ENCODE results near the gene MRPL58. TPM values are rescaled to one million over a fixed set of nuclear protein-coding genes. Genes with fewer than 3 reads are reported as not detected.

The MRPL58 gene
- polyA plus RNA-seq, 3 donors: 26.1 to 28.4 (median 27.0) TPM

GRCh38 chr17:75061055-75061438 lies 48.6 kb downstream of the MRPL58 start:
- DNase-seq (ENCODE audit: extremely low read depth in 1 of 11, low read depth in 9 of 11, low spot score in 4 of 11): no peak

GRCh38 chr17:75061618-75062017 lies 49.1 kb downstream of the MRPL58 start:
- DNase-seq (ENCODE audit: extremely low read depth in 1 of 11, low read depth in 9 of 11, low spot score in 4 of 11): no peak

GRCh38 chr17:75063201-75063600 lies 50.7 kb downstream of the MRPL58 start:
- DNase-seq (ENCODE audit: extremely low read depth in 1 of 11, low read depth in 9 of 11, low spot score in 4 of 11): no peak

- DNase-seq (ENCODE audit: extremely low read depth in 1 of 11, low read depth in 9 of 11, low spot score in 4 of 11): no peak
Observed at GRCh38 chr17:75063626-75064025, 51.2 kb downstream of the MRPL58 start.

- DNase-seq (ENCODE audit: extremely low read depth in 1 of 11, low read depth in 9 of 11, low spot score in 4 of 11): no peak
Observed at GRCh38 chr17:75064040-75064439, 51.6 kb downstream of the MRPL58 start.

GRCh38 chr17:75064460-75064859 lies 52.0 kb downstream of the MRPL58 start:
- DNase-seq (ENCODE audit: extremely low read depth in 1 of 11, low read depth in 9 of 11, low spot score in 4 of 11): no peak

GRCh38 chr17:75064867-75065561 lies 52.5 kb downstream of the MRPL58 start:
- DNase-seq (ENCODE audit: extremely low read depth in 1 of 11, low read depth in 9 of 11, low spot score in 4 of 11): no peak

GRCh38 chr17:75065562-75066151 lies 53.2 kb downstream of the MRPL58 start:
- DNase-seq (ENCODE audit: extremely low read depth in 1 of 11, low read depth in 9 of 11, low spot score in 4 of 11): no peak

GRCh38 chr17:75067856-75068255 lies 55.4 kb downstream of the MRPL58 start:
- DNase-seq (ENCODE audit: extremely low read depth in 1 of 11, low read depth in 9 of 11, low spot score in 4 of 11): no peak

- no peak for DNase-seq (ENCODE audit: extremely low read depth in 1 of 11, low read depth in 9 of 11, low spot score in 4 of 11)
Observed at GRCh38 chr17:75068750-75069149, 56.3 kb downstream of the MRPL58 start.

- no peak for DNase-seq (ENCODE audit: extremely low read depth in 1 of 11, low read depth in 9 of 11, low spot score in 4 of 11)
Observed at GRCh38 chr17:75069783-75070182, 57.3 kb downstream of the MRPL58 start.

Other genes with a start within 250 kb of the MRPL58 start
- 10 to 100 TPM; 40.8 to 54.9 (median 46.7) TPM for gene NAT9, start 236.3 kb upstream of the MRPL58 start, polyA plus RNA-seq (ENCODE audit: insufficient read length in 3 of 3)
- gene GRIN2C, start 152.8 kb upstream of the MRPL58 start, polyA plus RNA-seq (ENCODE audit: insufficient read length in 3 of 3): under 1 TPM; 0.16 to 0.36 (median 0.32) TPM
- 1 to 10 TPM; 5.6 to 8.7 (median 8.6) TPM for gene FDXR, start 139.7 kb upstream of the MRPL58 start, polyA plus RNA-seq (ENCODE audit: insufficient read length in 3 of 3)
- under 1 TPM; 0.25 to 0.67 (median 0.29) TPM for gene FADS6, start 119.0 kb upstream of the MRPL58 start, polyA plus RNA-seq (ENCODE audit: insufficient read length in 3 of 3)
- 1 to 10 TPM in 1 of 3 donors, under 1 TPM in 2; 0.56 to 1.2 (median 0.70) TPM for gene USH1G, start 89.4 kb upstream of the MRPL58 start, polyA plus RNA-seq (ENCODE audit: insufficient read length in 3 of 3)
- gene OTOP2, start 88.4 kb upstream of the MRPL58 start, polyA plus RNA-seq (ENCODE audit: insufficient read length in 3 of 3): not detected
- gene OTOP3, start 76.8 kb upstream of the MRPL58 start, polyA plus RNA-seq (ENCODE audit: insufficient read length in 3 of 3): not detected
- gene HID1, start 39.9 kb upstream of the MRPL58 start, polyA plus RNA-seq (ENCODE audit: insufficient read length in 3 of 3): 10 to 100 TPM in 2 of 3 donors, 1 to 10 TPM in 1; 9.2 to 16.8 (median 13.8) TPM
- gene CDR2L, start 25.0 kb upstream of the MRPL58 start, polyA plus RNA-seq (ENCODE audit: insufficient read length in 3 of 3): 10 to 100 TPM in 1 of 3 donors, 1 to 10 TPM in 2; 8.0 to 11.4 (median 8.8) TPM
- gene ATP5PD, start 34.3 kb downstream of the MRPL58 start, polyA plus RNA-seq (ENCODE audit: insufficient read length in 3 of 3): 100 to 1,000 TPM; 297 to 353 (median 303) TPM
- 10 to 100 TPM; 28.8 to 32.0 (median 30.2) TPM for gene KCTD2, start 34.6 kb downstream of the MRPL58 start, polyA plus RNA-seq (ENCODE audit: insufficient read length in 3 of 3)
- 10 to 100 TPM; 22.0 to 38.4 (median 26.1) TPM for gene SLC16A5, start 75.3 kb downstream of the MRPL58 start, polyA plus RNA-seq (ENCODE audit: insufficient read length in 3 of 3)
- gene ARMC7, start 97.3 kb downstream of the MRPL58 start, polyA plus RNA-seq (ENCODE audit: insufficient read length in 3 of 3): 10 to 100 TPM; 15.2 to 17.7 (median 15.8) TPM
- gene NT5C, start 119.1 kb downstream of the MRPL58 start, polyA plus RNA-seq (ENCODE audit: insufficient read length in 3 of 3): 10 to 100 TPM; 46.9 to 70.1 (median 61.7) TPM
- gene JPT1, start 141.8 kb downstream of the MRPL58 start, polyA plus RNA-seq (ENCODE audit: insufficient read length in 3 of 3): 100 to 1,000 TPM in 2 of 3 donors, 10 to 100 TPM in 1; 98.8 to 104 (median 104) TPM
- 100 to 1,000 TPM; 609 to 769 (median 709) TPM for gene SUMO2, start 170.3 kb downstream of the MRPL58 start, polyA plus RNA-seq (ENCODE audit: insufficient read length in 3 of 3)
- 10 to 100 TPM; 69.4 to 74.8 (median 70.6) TPM for gene NUP85, start 193.0 kb downstream of the MRPL58 start, polyA plus RNA-seq (ENCODE audit: insufficient read length in 3 of 3)
- gene GGA3, start 248.9 kb downstream of the MRPL58 start, polyA plus RNA-seq (ENCODE audit: insufficient read length in 3 of 3): 10 to 100 TPM; 44.3 to 46.9 (median 44.3) TPM
- gene MRPS7, start 249.2 kb downstream of the MRPL58 start, polyA plus RNA-seq (ENCODE audit: insufficient read length in 3 of 3): 10 to 100 TPM; 66.3 to 77.0 (median 72.5) TPM